Neural progenitor cell (in vitro differentiated cells): Measurements from ENCODE around the gene BICDL1. TPM values are rescaled to one million over a fixed set of nuclear protein-coding genes. Genes with fewer than 3 reads are reported as not detected.

Experiments used
- DNase-seq: peaks from one replicate; pipeline ENCODE4 v3.0.0-alpha.2; 2016; ENCODE audit warnings: low spot score
- H2AFZ ChIP-seq: fragments of 200-600 bp; sonication (generic); replicated peaks from 2 replicates; pipeline ENCODE4 v1.6.1; 2016; ENCODE audit warnings: antibody characterized with exemption
- H3F3A ChIP-seq: fragments of 200-600 bp; sonication (generic); 2 replicates; pipeline ENCODE4 v1.6.1; 2016; ENCODE audit warnings: antibody characterized with exemption, low read depth
- H3K27ac ChIP-seq: fragments of 200-600 bp; sonication (generic); 2 replicates; pipeline ENCODE4 v1.5.1; 2016; ENCODE audit warnings: mild to moderate bottlenecking
- H3K27me3 ChIP-seq: fragments of 200-600 bp; sonication (generic); 2 replicates; pipeline ENCODE4 v1.6.1; 2016; ENCODE audit warnings: mild to moderate bottlenecking, moderate library complexity
- H3K36me3 ChIP-seq: fragments of 200-600 bp; sonication (generic); 2 replicates; pipeline ENCODE4 v1.5.1; 2016
- H3K4me1 ChIP-seq: fragments of 200-600 bp; sonication (generic); 2 replicates; pipeline ENCODE4 v1.6.1; 2016; ENCODE audit warnings: mixed run types
- H3K4me2 ChIP-seq: fragments of 200-600 bp; sonication (generic); 2 replicates; pipeline ENCODE4 v1.6.1; 2016
- H3K4me3 ChIP-seq: fragments of 200-600 bp; sonication (generic); 2 replicates; pipeline ENCODE4 v1.5.1; 2016
- H3K79me2 ChIP-seq: fragments of 200-600 bp; sonication (generic); 2 replicates; pipeline ENCODE4 v1.6.1; 2016; ENCODE audit warnings: low read depth
- H3K9ac ChIP-seq: fragments of 200-600 bp; sonication (generic); 2 replicates; pipeline ENCODE4 v1.6.1; 2016
- H3K9me3 ChIP-seq: fragments of 200-600 bp; sonication (generic); 2 replicates; pipeline ENCODE4 v1.5.1; 2016; ENCODE audit warnings: low read depth
- H4K20me1 ChIP-seq: fragments of 200-600 bp; sonication (generic); 2 replicates; pipeline ENCODE4 v1.6.1; 2016; ENCODE audit warnings: low read depth
- H3K27ac Mint-ChIP-seq: 3 replicates; pipeline ENCODE4 v1.8.0; 2021; ENCODE audit warnings: mixed read lengths
- H3K27me3 Mint-ChIP-seq: 2 replicates; pipeline ENCODE4 v1.8.0; 2022; ENCODE audit warnings: low read depth, mild to moderate bottlenecking, inconsistent platforms, moderate library complexity, mixed read lengths; ENCODE audit not compliant: insufficient read depth
- H3K36me3 Mint-ChIP-seq: 3 replicates; pipeline ENCODE4 v1.8.0; 2021; ENCODE audit warnings: mixed read lengths
- H3K4me1 Mint-ChIP-seq: 3 replicates; pipeline ENCODE4 v1.8.0; 2021; ENCODE audit warnings: mixed read lengths
- H3K4me3 Mint-ChIP-seq: 3 replicates; pipeline ENCODE4 v1.8.0; 2021; ENCODE audit warnings: mild to moderate bottlenecking, moderate library complexity, mixed read lengths
- H3K9me3 Mint-ChIP-seq: 3 replicates; pipeline ENCODE4 v1.8.0; 2020; ENCODE audit warnings: mixed read lengths
- EZH2 ChIP-seq: fragments of 200-600 bp; sonication (generic); IDR thresholded peaks from 2 replicates; pipeline ENCODE4 v1.6.1; 2017; ENCODE audit warnings: antibody characterized with exemption, mild to moderate bottlenecking, moderate library complexity
- EZH2phosphoT487 ChIP-seq: fragments of 200-600 bp; sonication (generic); IDR thresholded peaks from 2 replicates; pipeline ENCODE4 v1.6.1; 2017; ENCODE audit warnings: antibody characterized with exemption
- total RNA-seq: library from RNA; depleted of rRNA; stranded (reverse); fragments of >200 nt; gene quantifications from 2 replicates; pipeline ENCODE4 v1.2.3, GENCODE V29; 2015; ENCODE audit warnings: low replicate concordance
- TF ChIP-seq, protein P1 (sequence below): fragments of 200-600 bp; sonication (generic); IDR thresholded peaks from 2 replicates; pipeline ENCODE4 v1.5.1; 2017; ENCODE audit warnings: antibody characterized with exemption, mild to moderate bottlenecking

The BICDL1 gene
- total RNA-seq, 1 donor from 2014 or later, result 3.8 TPM

- Histone ChIP-seq H4K20me1 (no peaks in the 10 kb centered on the region), H2AFZ (no peak overlapping the region)
- no peak overlapping the region for H3K4me3 Mint-ChIP-seq
These were observed 71.2 kb downstream of the BICDL1 start for GRCh38 chr12:120060196-120060595.

DNA sequence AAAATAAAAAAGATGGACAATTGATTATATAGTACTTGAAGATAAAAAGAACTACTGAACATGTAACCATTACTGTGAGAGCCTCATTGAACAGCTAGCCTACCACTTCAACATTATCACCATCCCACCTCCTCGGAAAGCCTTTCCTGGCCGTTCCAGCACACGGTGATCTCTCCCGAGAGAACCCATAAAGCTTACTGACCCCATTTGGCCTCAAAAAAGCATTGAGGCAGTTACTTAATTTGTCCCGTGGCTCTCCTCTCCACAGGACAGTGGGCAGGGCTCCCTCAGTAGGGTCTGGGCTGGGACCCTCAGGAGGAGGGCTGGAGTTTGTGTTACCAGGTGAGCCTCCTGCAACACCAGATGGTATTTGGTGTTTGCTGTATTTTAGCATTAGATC, 71.7 kb downstream of the BICDL1 start:
- Mint-ChIP-seq H3K27ac (no peak overlapping the region), H3K27me3 (peaks cover 2% of the 10 kb centered on the region), H3K4me3 (no peak overlapping the region), H3K9me3 (no peaks in the 10 kb centered on the region), H3K36me3 (no peaks in the 10 kb centered on the region), H3K4me1 (peaks cover 31% of the 10 kb centered on the region)
- Histone ChIP-seq H3K4me2 (no peak overlapping the region), H3K27me3 (no peaks in the 10 kb centered on the region), H3F3A (no peaks in the 10 kb centered on the region), H3K36me3 (no peaks in the 10 kb centered on the region), H3K79me2 (no peaks in the 10 kb centered on the region), H3K4me3 (no peak overlapping the region), H2AFZ (no peak overlapping the region), H3K9me3 (no peaks in the 10 kb centered on the region), H3K9ac (no peak overlapping the region), H3K27ac (no peak overlapping the region), H3K4me1 (peaks cover 12% of the 10 kb centered on the region), H4K20me1 (no peaks in the 10 kb centered on the region)
- no peak for TF ChIP-seq EZH2
- TF ChIP-seq, protein P1, sequence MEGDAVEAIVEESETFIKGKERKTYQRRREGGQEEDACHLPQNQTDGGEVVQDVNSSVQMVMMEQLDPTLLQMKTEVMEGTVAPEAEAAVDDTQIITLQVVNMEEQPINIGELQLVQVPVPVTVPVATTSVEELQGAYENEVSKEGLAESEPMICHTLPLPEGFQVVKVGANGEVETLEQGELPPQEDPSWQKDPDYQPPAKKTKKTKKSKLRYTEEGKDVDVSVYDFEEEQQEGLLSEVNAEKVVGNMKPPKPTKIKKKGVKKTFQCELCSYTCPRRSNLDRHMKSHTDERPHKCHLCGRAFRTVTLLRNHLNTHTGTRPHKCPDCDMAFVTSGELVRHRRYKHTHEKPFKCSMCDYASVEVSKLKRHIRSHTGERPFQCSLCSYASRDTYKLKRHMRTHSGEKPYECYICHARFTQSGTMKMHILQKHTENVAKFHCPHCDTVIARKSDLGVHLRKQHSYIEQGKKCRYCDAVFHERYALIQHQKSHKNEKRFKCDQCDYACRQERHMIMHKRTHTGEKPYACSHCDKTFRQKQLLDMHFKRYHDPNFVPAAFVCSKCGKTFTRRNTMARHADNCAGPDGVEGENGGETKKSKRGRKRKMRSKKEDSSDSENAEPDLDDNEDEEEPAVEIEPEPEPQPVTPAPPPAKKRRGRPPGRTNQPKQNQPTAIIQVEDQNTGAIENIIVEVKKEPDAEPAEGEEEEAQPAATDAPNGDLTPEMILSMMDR, result no peak
- no peak for TF ChIP-seq EZH2phosphoT487
- no peak for DNase-seq

More at GRCh38 chr12:120060196-120060595, 71.2 kb downstream of the BICDL1 start:
- Mint-ChIP-seq H3K27ac (no peak overlapping the region), H3K4me1 (peaks cover 32% of the 10 kb centered on the region), H3K9me3 (no peaks in the 10 kb centered on the region), H3K27me3 (peaks cover 2% of the 10 kb centered on the region), H3K36me3 (no peaks in the 10 kb centered on the region)
- Histone ChIP-seq H3K36me3 (no peaks in the 10 kb centered on the region), H3K4me3 (no peak overlapping the region), H3K4me2 (no peak overlapping the region), H3F3A (no peaks in the 10 kb centered on the region), H3K27me3 (no peaks in the 10 kb centered on the region), H3K9ac (no peak overlapping the region), H3K79me2 (no peaks in the 10 kb centered on the region), H3K27ac (no peak overlapping the region), H3K9me3 (no peaks in the 10 kb centered on the region), H3K4me1 (peaks cover 12% of the 10 kb centered on the region)
- no peak for DNase-seq
- no peak for TF ChIP-seq EZH2
- TF ChIP-seq, protein P1, result no peak
- no peak for TF ChIP-seq EZH2phosphoT487

DNA sequence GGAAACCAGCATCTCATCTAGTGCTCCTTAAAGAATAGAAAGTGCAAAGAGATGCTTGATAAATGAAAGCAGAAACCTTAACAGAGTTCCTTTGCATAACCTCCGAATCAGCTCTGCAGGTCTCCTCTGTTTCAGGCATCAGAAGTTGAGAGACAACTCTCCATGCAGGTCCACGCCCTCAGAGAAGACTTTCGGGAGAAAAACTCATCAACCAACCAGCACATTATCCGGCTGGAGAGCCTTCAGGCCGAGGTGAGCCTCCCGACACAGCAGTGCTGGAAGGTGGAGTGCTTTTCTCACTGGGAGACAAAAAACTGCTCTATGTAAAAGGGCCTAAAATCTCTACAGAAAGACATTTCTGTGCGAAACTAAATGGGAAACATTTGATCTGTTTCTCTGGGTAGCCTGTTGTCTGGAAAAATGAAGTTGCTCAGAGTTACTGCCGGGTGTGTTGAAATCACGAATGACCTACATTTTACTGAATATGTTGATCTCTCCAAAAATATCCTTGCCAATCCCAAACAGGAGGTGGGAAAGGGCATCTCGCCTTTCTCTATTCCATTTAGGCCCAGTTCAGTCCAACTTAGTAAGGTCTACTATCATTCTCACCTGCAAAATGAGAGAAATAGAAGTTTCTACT, 72.7 kb downstream of the BICDL1 start:
- Mint-ChIP-seq H3K9me3 (no peaks in the 10 kb centered on the region), H3K27me3 (peaks cover 2% of the 10 kb centered on the region), H3K27ac (no peak overlapping the region), H3K4me3 (no peak overlapping the region), H3K4me1 (peaks cover 38% of the 10 kb centered on the region), H3K36me3 (no peaks in the 10 kb centered on the region)
- Histone ChIP-seq H3K4me2 (no peak overlapping the region), H3K9me3 (no peaks in the 10 kb centered on the region), H3K9ac (no peak overlapping the region), H3K4me1 (peaks cover 14% of the 10 kb centered on the region), H3K27me3 (no peaks in the 10 kb centered on the region), H3K79me2 (no peaks in the 10 kb centered on the region), H3K4me3 (no peak overlapping the region), H3F3A (no peaks in the 10 kb centered on the region), H3K27ac (no peak overlapping the region), H4K20me1 (no peaks in the 10 kb centered on the region), H3K36me3 (no peaks in the 10 kb centered on the region), H2AFZ (no peak overlapping the region)
- no peak for DNase-seq
- TF ChIP-seq EZH2, result no peak
- TF ChIP-seq, protein P1, result no peak
- TF ChIP-seq EZH2phosphoT487, result no peak
